Breast epithelium (tissue), 3 donors: ENCODE results near the gene ADAMTSL4.

Source experiments
- POLR2A ChIP-seq: fragments of 450-650 bp; IDR thresholded peaks from one replicate; pipeline ENCODE4 v1.6.1; 2016; ENCODE audit warnings: antibody characterized with exemption, mild to moderate bottlenecking, moderate library complexity
- TF ChIP-seq, protein P1 (sequence below), 3 donors: fragments of 450-650 bp; IDR thresholded peaks; one replicate each; pipeline ENCODE4 v1.5.1; 2016 to 2017; ENCODE audit warnings: antibody characterized with exemption in 3 of 3, mild to moderate bottlenecking in 3 of 3, moderate library complexity in 3 of 3

DNA sequence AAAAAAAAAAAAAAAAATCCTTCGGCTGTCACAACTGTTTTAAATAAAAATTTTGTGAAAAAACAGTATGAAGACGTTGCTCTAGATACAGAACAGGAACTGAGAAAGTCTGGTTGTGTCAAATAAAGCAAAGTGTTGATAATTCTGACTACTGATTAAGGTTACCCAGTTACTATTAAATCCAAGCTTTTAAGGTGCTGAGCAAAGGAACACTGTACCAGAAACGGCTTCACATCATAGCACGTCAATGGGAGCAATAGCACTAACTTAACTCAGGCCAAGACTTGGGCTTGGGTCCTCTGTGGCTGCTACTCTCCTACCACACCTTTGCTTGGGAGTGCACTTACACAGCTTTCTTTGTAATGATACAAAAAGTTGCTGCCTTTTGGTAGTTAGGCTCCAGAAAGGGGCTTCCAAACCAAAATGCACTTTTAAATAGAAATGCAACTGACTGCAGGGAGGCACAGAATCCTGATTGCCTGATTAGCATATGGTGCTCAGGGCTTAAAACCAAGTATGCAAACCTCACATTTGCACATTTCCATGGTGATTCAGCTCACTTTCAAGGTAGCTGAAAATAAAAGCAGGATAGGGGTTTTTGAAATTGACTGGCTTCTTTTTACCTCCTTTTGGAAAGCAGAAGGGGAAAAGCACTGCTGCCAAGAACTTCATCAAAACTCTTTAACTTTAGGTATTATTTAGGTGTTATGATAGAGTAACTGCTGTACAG, 23.9 kb downstream of the ADAMTSL4 start:
- TF ChIP-seq, protein P1, sequence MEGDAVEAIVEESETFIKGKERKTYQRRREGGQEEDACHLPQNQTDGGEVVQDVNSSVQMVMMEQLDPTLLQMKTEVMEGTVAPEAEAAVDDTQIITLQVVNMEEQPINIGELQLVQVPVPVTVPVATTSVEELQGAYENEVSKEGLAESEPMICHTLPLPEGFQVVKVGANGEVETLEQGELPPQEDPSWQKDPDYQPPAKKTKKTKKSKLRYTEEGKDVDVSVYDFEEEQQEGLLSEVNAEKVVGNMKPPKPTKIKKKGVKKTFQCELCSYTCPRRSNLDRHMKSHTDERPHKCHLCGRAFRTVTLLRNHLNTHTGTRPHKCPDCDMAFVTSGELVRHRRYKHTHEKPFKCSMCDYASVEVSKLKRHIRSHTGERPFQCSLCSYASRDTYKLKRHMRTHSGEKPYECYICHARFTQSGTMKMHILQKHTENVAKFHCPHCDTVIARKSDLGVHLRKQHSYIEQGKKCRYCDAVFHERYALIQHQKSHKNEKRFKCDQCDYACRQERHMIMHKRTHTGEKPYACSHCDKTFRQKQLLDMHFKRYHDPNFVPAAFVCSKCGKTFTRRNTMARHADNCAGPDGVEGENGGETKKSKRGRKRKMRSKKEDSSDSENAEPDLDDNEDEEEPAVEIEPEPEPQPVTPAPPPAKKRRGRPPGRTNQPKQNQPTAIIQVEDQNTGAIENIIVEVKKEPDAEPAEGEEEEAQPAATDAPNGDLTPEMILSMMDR (IDR thresholded peaks at IDR 0.05): no peak
- TF ChIP-seq POLR2A: peak; percentile 9
